Upper lobe of right lung (tissue), 1 donor: ENCODE measurements around the gene C2orf42. TPM values are rescaled to one million over a fixed set of nuclear protein-coding genes. Genes with fewer than 3 reads are reported as not detected.
"Not testable (repeated sequence)": the region's sequence is repeated elsewhere in the genome, so short reads cannot be mapped to it uniquely, and the experiment has no call there.

Source experiments
- ATAC-seq: fragments of 200-7000 bp; cut with Tn5 transposase; one replicate; pipeline ENCODE4 v1.9.1; 2020; ENCODE audit warnings: mild to moderate bottlenecking, moderate library complexity
- DNase-seq: peaks from one replicate; pipeline ENCODE4 v3.0.0-alpha.2; 2020
- H3K27ac ChIP-seq: fragments of 200-600 bp; one replicate; pipeline ENCODE4 v1.8.0; 2022
- H3K27me3 ChIP-seq: fragments of 200-600 bp; one replicate; pipeline ENCODE4 v1.8.0; 2022; ENCODE audit warnings: mild to moderate bottlenecking
- H3K36me3 ChIP-seq: fragments of 200-600 bp; one replicate; pipeline ENCODE4 v1.8.0; 2022
- H3K4me1 ChIP-seq: fragments of 200-600 bp; one replicate; pipeline ENCODE4 v1.8.0; 2022
- H3K4me3 ChIP-seq: fragments of 200-600 bp; one replicate; pipeline ENCODE4 v1.8.0; 2022; ENCODE audit warnings: mild to moderate bottlenecking
- H3K9me3 ChIP-seq: fragments of 200-600 bp; one replicate; pipeline ENCODE4 v1.8.0; 2022
- intact Hi-C: fragments of 100-400 bp; cut with DNase I; formaldehyde crosslinking; loops from one replicate; pipeline ENCODE4 v1.11.0; 2022
- long read RNA-seq: library from polyadenylated mRNA; unstranded; transcript quantifications from one replicate; pipeline ENCODE4 v2.0.0, GENCODE V29; 2021
- total RNA-seq: library from RNA; stranded (reverse); fragmentation: NEBNext Ultra II Directional; extraction: Animal tissue kit (Norgen Biotek cat#: 25700); gene quantifications from one replicate; pipeline ENCODE4 v1.2.1, GENCODE V29; 2021
- TF ChIP-seq, protein P1 (sequence below): fragments of 200-600 bp; IDR thresholded peaks from one replicate; pipeline ENCODE4 v1.8.0; 2022; ENCODE audit warnings: antibody characterized with exemption
- donor health status: DM: no; HTN: yes; CAD: no; lungs with severe emphysema.

Gene C2orf42
- total RNA-seq: 9.6 TPM
- long read RNA-seq, partial matches to known transcripts: 0 of 14 reads
- long read RNA-seq, other reads (novel, unspliced or antisense): 12 of 14 reads

GRCh38 chr2:70190418-70191243, at the start of gene C2orf42:
Gene C2orf42, minus strand, starts transcription at chr2:70191019. Its CDS starts 9,034 bp downstream, at chr2:70181985.
- DNase-seq: peak; percentile 97

GRCh38 chr2:70240599-70240998, 49.8 kb upstream of the C2orf42 start:
- DNase-seq (no peak), ATAC-seq (no peak)
- intact Hi-C loops: no loop called here
- Histone ChIP-seq H3K27ac (no peak overlapping the region), H3K9me3 (no peaks in the 10 kb centered on the region), H3K27me3 (no peaks in the 10 kb centered on the region), H3K36me3 (peaks cover 18% of the 10 kb centered on the region), H3K4me3 (no peak overlapping the region), H3K4me1 (peaks cover 30% of the 10 kb centered on the region)
- TF ChIP-seq, protein P1, sequence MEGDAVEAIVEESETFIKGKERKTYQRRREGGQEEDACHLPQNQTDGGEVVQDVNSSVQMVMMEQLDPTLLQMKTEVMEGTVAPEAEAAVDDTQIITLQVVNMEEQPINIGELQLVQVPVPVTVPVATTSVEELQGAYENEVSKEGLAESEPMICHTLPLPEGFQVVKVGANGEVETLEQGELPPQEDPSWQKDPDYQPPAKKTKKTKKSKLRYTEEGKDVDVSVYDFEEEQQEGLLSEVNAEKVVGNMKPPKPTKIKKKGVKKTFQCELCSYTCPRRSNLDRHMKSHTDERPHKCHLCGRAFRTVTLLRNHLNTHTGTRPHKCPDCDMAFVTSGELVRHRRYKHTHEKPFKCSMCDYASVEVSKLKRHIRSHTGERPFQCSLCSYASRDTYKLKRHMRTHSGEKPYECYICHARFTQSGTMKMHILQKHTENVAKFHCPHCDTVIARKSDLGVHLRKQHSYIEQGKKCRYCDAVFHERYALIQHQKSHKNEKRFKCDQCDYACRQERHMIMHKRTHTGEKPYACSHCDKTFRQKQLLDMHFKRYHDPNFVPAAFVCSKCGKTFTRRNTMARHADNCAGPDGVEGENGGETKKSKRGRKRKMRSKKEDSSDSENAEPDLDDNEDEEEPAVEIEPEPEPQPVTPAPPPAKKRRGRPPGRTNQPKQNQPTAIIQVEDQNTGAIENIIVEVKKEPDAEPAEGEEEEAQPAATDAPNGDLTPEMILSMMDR: no peak

More at GRCh38 chr2:70190418-70191243, at the start of gene C2orf42:
- Histone ChIP-seq H3K4me3 (peak within 1 kb of the TSS; percentile 94), H3K27ac (peak within 1 kb of the TSS; percentile 96), H3K9me3 (no peaks in the 10 kb centered on the region), H3K27me3 (no peaks in the 10 kb centered on the region), H3K36me3 (no peaks in the 10 kb centered on the region), H3K4me1 (no peaks in the 10 kb centered on the region)
- intact Hi-C loops: no loop called here
- TF ChIP-seq, protein P1: peak; percentile 19
- ATAC-seq: peak; percentile 99

GRCh38 chr2:70233926-70234325, 43.1 kb upstream of the C2orf42 start:
- intact Hi-C loops: no loop called here

GRCh38 chr2:70226781-70227180, 36.0 kb upstream of the C2orf42 start:
- Histone ChIP-seq H3K27ac (no peak overlapping the region), H3K4me3 (no peak overlapping the region), H3K36me3 (peaks cover 89% of the 10 kb centered on the region), H3K9me3 (no peaks in the 10 kb centered on the region), H3K27me3 (no peaks in the 10 kb centered on the region), H3K4me1 (no peaks in the 10 kb centered on the region)
- DNase-seq: no peak
- intact Hi-C loops: no loop called here
- ATAC-seq: no peak
- TF ChIP-seq, protein P1: no peak

More at GRCh38 chr2:70233926-70234325, 43.1 kb upstream of the C2orf42 start:
- Histone ChIP-seq H3K36me3 (peaks cover 63% of the 10 kb centered on the region), H3K27ac (no peak overlapping the region), H3K9me3 (no peaks in the 10 kb centered on the region), H3K4me3 (no peak overlapping the region), H3K4me1 (no peaks in the 10 kb centered on the region), H3K27me3 (no peaks in the 10 kb centered on the region)
- no peak for ATAC-seq
- no peak for DNase-seq
- TF ChIP-seq, protein P1: no peak

GRCh38 chr2:70223305-70223704, 32.5 kb upstream of the C2orf42 start:
- H3K4me3 ChIP-seq, H3K27me3 ChIP-seq, H3K27ac ChIP-seq, intact Hi-C loops, ATAC-seq, H3K4me1 ChIP-seq, DNase-seq, H3K9me3 ChIP-seq: not testable (repeated sequence)
- peaks cover 94% of the 10 kb centered on the region for H3K36me3 ChIP-seq

DNA sequence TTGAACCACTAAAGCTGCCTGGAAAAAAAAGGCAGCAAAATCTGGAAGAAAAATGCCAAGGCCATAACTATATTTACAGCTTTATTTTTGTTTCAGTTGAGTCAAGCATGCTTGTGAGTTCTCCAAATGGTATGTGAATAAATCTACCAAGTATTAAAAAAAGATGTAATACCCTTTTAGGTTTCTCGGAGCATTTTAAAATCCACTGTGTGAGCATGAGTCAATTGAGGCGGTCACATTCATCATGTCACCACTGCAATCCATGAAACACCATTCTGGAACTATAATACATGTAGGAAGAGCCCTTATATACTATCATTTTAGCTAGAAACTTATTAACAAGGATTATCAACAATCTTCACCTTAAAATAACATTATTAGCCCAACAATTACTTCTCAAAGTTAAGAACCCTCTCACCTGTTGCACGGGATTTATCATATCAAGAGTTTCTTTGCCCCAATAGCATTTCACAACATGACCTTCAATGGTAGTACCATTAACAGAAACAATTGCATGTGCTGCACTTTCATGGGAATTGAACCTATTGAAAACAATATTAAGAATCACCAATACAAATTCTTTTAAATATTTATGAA, 24.2 kb upstream of the C2orf42 start:
- intact Hi-C loops: no loop called here
- Histone ChIP-seq H3K4me1 (no peaks in the 10 kb centered on the region), H3K27ac (no peak overlapping the region), H3K27me3 (no peaks in the 10 kb centered on the region), H3K9me3 (no peaks in the 10 kb centered on the region), H3K36me3 (peaks cover 99% of the 10 kb centered on the region), H3K4me3 (no peak overlapping the region)
- TF ChIP-seq, protein P1: no peak
- ATAC-seq: no peak
- no peak for DNase-seq
